Mesenchymal stem cell (in vitro differentiated cells and primary cell): Measurements from ENCODE around the gene MIEN1.

ENCODE experiments used
- DNase-seq: peaks from one replicate; pipeline ENCODE4 v3.0.0-alpha.2; 2013
- H2AFZ ChIP-seq: one replicate; pipeline ENCODE4 v1.6.1; 2013; ENCODE audit warnings: low read depth, mild to moderate bottlenecking, control low read depth, inconsistent platforms, low read length, moderate library complexity
- H2AK5ac ChIP-seq: 2 replicates; pipeline ENCODE4 v1.6.1; 2013; ENCODE audit warnings: low read length, moderate library complexity, mild to moderate bottlenecking, inconsistent platforms; ENCODE audit not compliant: severe bottlenecking
- H2BK120ac ChIP-seq: one replicate; pipeline ENCODE4 v1.6.1; 2013; ENCODE audit warnings: low read depth, mild to moderate bottlenecking, inconsistent platforms, low read length, moderate library complexity
- H2BK12ac ChIP-seq, 2 experiments: one replicate each; pipeline ENCODE4 v1.6.1; 2013; ENCODE audit warnings: inconsistent platforms in 2 of 2, low read length in 2 of 2, mild to moderate bottlenecking in 2 of 2, moderate library complexity in 2 of 2, control low read depth in 1 of 2
- H2BK15ac ChIP-seq: one replicate; pipeline ENCODE4 v1.6.1; 2013; ENCODE audit warnings: mild to moderate bottlenecking, low read depth, inconsistent platforms; ENCODE audit not compliant: poor library complexity, severe bottlenecking
- H2BK5ac ChIP-seq: 2 replicates; pipeline ENCODE4 v1.6.1; 2013; ENCODE audit warnings: low read depth, mild to moderate bottlenecking, low read length, control low read depth, inconsistent platforms; ENCODE audit not compliant: poor library complexity, severe bottlenecking
- H3K14ac ChIP-seq, 2 experiments: one replicate each; pipeline ENCODE4 v1.6.1; 2013; ENCODE audit warnings: inconsistent platforms in 2 of 2, low read length in 2 of 2, control low read depth in 1 of 2, mild to moderate bottlenecking in 1 of 2, moderate library complexity in 1 of 2
- H3K18ac ChIP-seq, 2 experiments: one replicate each; pipeline ENCODE4 v1.6.1; 2013; ENCODE audit warnings: inconsistent platforms in 2 of 2, low read length in 2 of 2, control low read depth in 1 of 2, low read depth in 1 of 2, mild to moderate bottlenecking in 1 of 2
- H3K23ac ChIP-seq, 2 experiments: one replicate each; pipeline ENCODE4 v1.6.1; 2013; ENCODE audit warnings: inconsistent platforms in 2 of 2, low read length in 2 of 2, mild to moderate bottlenecking in 2 of 2, moderate library complexity in 2 of 2, control low read depth in 1 of 2
- H3K27ac ChIP-seq: 2 replicates; pipeline ENCODE4 v1.5.1; 2013; ENCODE audit warnings: mild to moderate bottlenecking, moderate library complexity, low read length, control low read depth, inconsistent platforms; ENCODE audit not compliant: poor library complexity, severe bottlenecking
- H3K27me3 ChIP-seq, 2 experiments: 2 replicates each; pipeline versions ENCODE4 v1.6.1 to v1.7.0; 2013; ENCODE audit warnings: low read length in 2 of 2, mild to moderate bottlenecking in 2 of 2, moderate library complexity in 2 of 2, control low read depth in 1 of 2, inconsistent platforms in 1 of 2; ENCODE audit not compliant: control insufficient read depth in 1 of 2, insufficient read depth in 1 of 2
- H3K36me3 ChIP-seq, 2 experiments: 2 replicates each; pipeline versions ENCODE4 v1.6.1 to v1.7.0; 2013; ENCODE audit warnings: low read length in 2 of 2, control low read depth in 1 of 2, inconsistent platforms in 1 of 2, low read depth in 1 of 2, mild to moderate bottlenecking in 1 of 2; ENCODE audit not compliant: insufficient read depth in 2 of 2, control insufficient read depth in 1 of 2
- H3K4ac ChIP-seq, 2 experiments: one replicate each; pipeline ENCODE4 v1.6.1; 2013; ENCODE audit warnings: inconsistent platforms in 2 of 2, low read length in 2 of 2, mild to moderate bottlenecking in 2 of 2, moderate library complexity in 2 of 2, control low read depth in 1 of 2, low read depth in 1 of 2
- H3K4me1 ChIP-seq: 2 replicates; pipeline ENCODE4 v1.6.1; 2013; ENCODE audit warnings: low read depth, low read length, control low read depth; ENCODE audit not compliant: control insufficient read depth, insufficient read depth
- H3K4me2 ChIP-seq: 2 replicates; pipeline ENCODE4 v1.6.1; 2013; ENCODE audit warnings: low read length, mild to moderate bottlenecking, inconsistent platforms; ENCODE audit not compliant: poor library complexity, severe bottlenecking
- H3K4me3 ChIP-seq, 2 experiments: 2 replicates each; pipeline versions ENCODE4 v1.5.1 to v1.7.0; 2013; ENCODE audit warnings: low read length in 2 of 2, mild to moderate bottlenecking in 2 of 2, control low read depth in 1 of 2, low read depth in 1 of 2; ENCODE audit not compliant: insufficient read depth in 1 of 2
- H3K79me1 ChIP-seq: replicated peaks from 2 replicates; pipeline ENCODE4 v1.6.1; 2013; ENCODE audit warnings: mild to moderate bottlenecking, control low read depth, low read length, inconsistent platforms; ENCODE audit not compliant: poor library complexity, severe bottlenecking
- H3K9ac ChIP-seq: 2 replicates; pipeline ENCODE4 v1.7.0; 2013; ENCODE audit warnings: mild to moderate bottlenecking, low read length, moderate library complexity
- H3K9me3 ChIP-seq: 2 replicates; pipeline ENCODE4 v1.7.0; 2013; ENCODE audit warnings: mild to moderate bottlenecking, low read length; ENCODE audit not compliant: control insufficient read depth
- H4K8ac ChIP-seq: one replicate; pipeline ENCODE4 v1.6.1; 2013; ENCODE audit warnings: inconsistent platforms, mild to moderate bottlenecking, low read length, moderate library complexity
- H4K91ac ChIP-seq: one replicate; pipeline ENCODE4 v1.6.1; 2013; ENCODE audit warnings: mild to moderate bottlenecking, low read length, inconsistent platforms
- WGBS: methylation state at CpG from one replicate; pipeline ENCODE4 v1.1.7; 2013; ENCODE audit warnings: mixed read lengths; 5-methylcytosine and 5-hydroxymethylcytosine counted together

The MIEN1 gene

GRCh38 chr17:39757931-39758873 lies 27.9 kb upstream of the MIEN1 start:
- Histone ChIP-seq H4K8ac (no peak overlapping the region), H4K91ac (no peak overlapping the region), H3K18ac (no peak overlapping the region), H3K27me3 (peaks cover 5 to 40% of the 10 kb centered on the region in 2 experiments), H3K23ac (no peak overlapping the region), H3K27ac (no peak overlapping the region), H3K4me1 (peaks cover 24% of the 10 kb centered on the region), H3K4me3 (no peak overlapping the region), H2BK5ac (no peak overlapping the region), H2BK15ac (no peak overlapping the region), H3K14ac (no peak overlapping the region), H2BK120ac (no peak overlapping the region), H2BK12ac (no peak overlapping the region), H3K9me3 (no peaks in the 10 kb centered on the region), H3K36me3 (no peaks in the 10 kb centered on the region), H2AFZ (no peak overlapping the region), H3K79me1 (no peaks in the 10 kb centered on the region), H3K9ac (no peak overlapping the region), H3K4ac (no peak overlapping the region), H2AK5ac (no peak overlapping the region), H3K4me2 (no peak overlapping the region)
- DNase-seq, result no peak
- 84% methylated on average over 11 of the region's 12 CpGs for WGBS

GRCh38 chr17:39757176-39757662 lies 26.9 kb upstream of the MIEN1 start:
- no peaks in the 10 kb centered on the region for H3K79me1 ChIP-seq
- H3K27me3 ChIP-seq, result peaks cover 5 to 38% of the 10 kb centered on the region in 2 experiments
- no peak overlapping the region for H2BK12ac ChIP-seq
- H3K4ac ChIP-seq, result no peak overlapping the region
- no peak overlapping the region for H2BK120ac ChIP-seq
- H2AK5ac ChIP-seq, result no peak overlapping the region
- H2AFZ ChIP-seq, result no peak overlapping the region
- WGBS, result 90% methylated on average over 3 of the region's 4 CpGs
- no peak overlapping the region for H3K23ac ChIP-seq
- H3K4me1 ChIP-seq, result peaks cover 25% of the 10 kb centered on the region
- H3K14ac ChIP-seq, result no peak overlapping the region
- H3K36me3 ChIP-seq, result no peaks in the 10 kb centered on the region
- no peak overlapping the region for H4K8ac ChIP-seq
- H3K4me2 ChIP-seq, result no peak overlapping the region
- no peak overlapping the region for H3K18ac ChIP-seq
- no peak overlapping the region for H3K4me3 ChIP-seq
- no peak overlapping the region for H3K27ac ChIP-seq
- H3K9ac ChIP-seq, result no peak overlapping the region
- no peaks in the 10 kb centered on the region for H3K9me3 ChIP-seq
- no peak overlapping the region for H4K91ac ChIP-seq
- no peak overlapping the region for H2BK5ac ChIP-seq
- no peak overlapping the region for H2BK15ac ChIP-seq
- DNase-seq, result no peak

GRCh38 chr17:39756380-39757079 lies 26.2 kb upstream of the MIEN1 start:
- Histone ChIP-seq H3K9me3 (no peaks in the 10 kb centered on the region), H3K36me3 (no peaks in the 10 kb centered on the region), H3K9ac (no peak overlapping the region), H3K23ac (no peak overlapping the region), H3K27me3 (peaks cover 5 to 35% of the 10 kb centered on the region in 2 experiments), H2BK12ac (no peak overlapping the region), H4K8ac (no peak overlapping the region), H3K4me2 (no peak overlapping the region), H3K79me1 (no peaks in the 10 kb centered on the region), H3K4me1 (peaks cover 29% of the 10 kb centered on the region), H3K14ac (no peak overlapping the region), H2AK5ac (no peak overlapping the region), H3K27ac (no peak overlapping the region), H2BK15ac (no peak overlapping the region), H3K4me3 (no peak overlapping the region), H2BK120ac (no peak overlapping the region), H3K4ac (no peak overlapping the region), H2BK5ac (no peak overlapping the region), H4K91ac (no peak overlapping the region), H3K18ac (no peak overlapping the region), H2AFZ (no peak overlapping the region)
- WGBS, result 67% methylated on average over 5 of the region's 7 CpGs
- no peak for DNase-seq
